GM18861 (cell line): ENCODE data around the gene SYCP2.
"Not testable (repeated sequence)": the region's sequence is repeated elsewhere in the genome, so short reads cannot be mapped to it uniquely, and the experiment has no call there.

Experiments used
- ATAC-seq: cut with Tn5 transposase; IDR thresholded peaks from one replicate; pipeline ENCODE4 v1.9.1; 2021; ENCODE audit not compliant: unreplicated experiment

SYCP2 gene

GRCh38 chr20:59903621-59904020 lies 29.8 kb downstream of the SYCP2 start:
- no peak for ATAC-seq

GRCh38 chr20:59902470-59902869 lies 31.0 kb downstream of the SYCP2 start:
- ATAC-seq, result no peak

GRCh38 chr20:59895908-59896307 lies 37.5 kb downstream of the SYCP2 start:
- ATAC-seq, result no peak

GRCh38 chr20:59891581-59891980 lies 41.9 kb downstream of the SYCP2 start:
- no peak for ATAC-seq

DNA sequence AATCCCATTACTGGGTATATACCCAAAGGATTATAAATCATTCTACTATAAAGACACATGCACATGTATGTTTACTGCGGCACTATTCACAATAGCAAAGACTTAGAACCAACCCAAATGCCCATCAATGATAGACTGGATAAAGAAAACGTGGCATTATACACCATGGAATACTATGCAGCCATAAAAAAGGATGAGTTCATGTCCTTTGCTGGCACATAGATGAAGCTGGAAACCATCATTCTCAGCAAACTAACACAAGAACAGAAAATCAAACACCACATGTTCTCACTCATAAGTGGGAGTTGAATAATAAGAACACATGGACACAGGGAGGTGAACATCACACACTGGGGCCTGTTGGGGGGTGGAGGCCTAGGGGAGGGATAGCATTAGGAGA lies 43.4 kb downstream of the SYCP2 start:
- not testable (repeated sequence) for ATAC-seq

DNA sequence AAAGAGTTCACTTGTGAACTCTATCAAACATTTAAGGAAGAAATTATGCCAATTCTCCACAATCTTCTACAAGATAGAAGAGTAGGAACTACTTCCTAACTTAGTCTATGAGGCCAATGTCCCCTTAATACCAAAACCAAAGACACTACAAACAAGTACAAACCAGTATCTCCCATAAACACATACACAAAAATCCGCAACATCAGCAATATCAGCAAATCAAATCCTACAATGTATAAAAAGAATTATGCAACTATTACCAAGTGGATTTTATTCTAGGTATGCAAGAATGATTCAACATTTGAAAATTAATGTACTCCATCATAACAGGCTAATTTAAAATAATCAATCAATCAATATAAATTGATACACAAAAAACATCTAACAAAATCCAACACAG lies 45.4 kb downstream of the SYCP2 start:
- no peak for ATAC-seq

DNA sequence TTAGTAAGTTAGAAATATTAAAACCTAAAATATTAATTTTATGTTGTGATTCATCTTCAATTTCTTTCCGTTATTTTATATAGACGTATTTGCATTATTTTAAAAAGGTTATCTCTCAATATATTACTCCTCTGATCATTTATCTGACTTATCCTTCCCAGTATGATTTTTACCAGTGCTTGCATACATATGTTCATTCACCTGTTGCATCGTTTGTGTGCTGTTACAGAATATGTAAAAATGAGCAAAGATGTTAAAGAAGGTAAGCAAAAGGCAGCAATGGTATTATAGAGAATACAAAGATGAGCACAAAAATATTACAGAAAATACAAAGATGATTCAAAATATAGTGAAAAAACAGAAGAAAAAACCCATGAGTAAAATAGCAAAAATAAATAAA lies 48.9 kb downstream of the SYCP2 start:
- no peak for ATAC-seq

GRCh38 chr20:59880198-59880597 lies 53.2 kb downstream of the SYCP2 start:
- no peak for ATAC-seq

GRCh38 chr20:59873409-59873808 lies 60.0 kb downstream of the SYCP2 start:
- no peak for ATAC-seq

GRCh38 chr20:59871096-59871495 lies 62.3 kb downstream of the SYCP2 start:
- no peak for ATAC-seq

GRCh38 chr20:59866338-59866737 lies 67.1 kb downstream of the SYCP2 start:
- no peak for ATAC-seq

DNA sequence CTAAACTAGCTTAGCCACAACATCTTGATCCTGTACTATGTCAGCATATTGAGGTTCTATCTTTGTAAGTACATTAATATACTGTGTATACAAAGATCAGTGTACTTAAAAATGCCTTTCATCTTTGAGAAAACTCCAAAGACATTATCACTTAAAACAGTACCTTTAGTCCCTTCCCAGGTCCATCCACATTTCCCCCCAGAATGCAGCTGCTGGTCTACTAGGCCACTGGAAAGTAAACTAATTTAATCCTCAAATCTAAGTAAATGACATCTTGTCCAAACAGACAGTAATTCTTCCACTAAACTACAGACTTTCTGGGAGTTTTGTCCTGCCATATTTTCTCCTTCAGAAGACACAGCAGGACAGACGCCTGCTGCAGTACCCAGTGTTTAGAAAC lies 68.7 kb downstream of the SYCP2 start:
- ATAC-seq, result no peak

GRCh38 chr20:59863058-59863457 lies 70.4 kb downstream of the SYCP2 start:
- no peak for ATAC-seq

DNA sequence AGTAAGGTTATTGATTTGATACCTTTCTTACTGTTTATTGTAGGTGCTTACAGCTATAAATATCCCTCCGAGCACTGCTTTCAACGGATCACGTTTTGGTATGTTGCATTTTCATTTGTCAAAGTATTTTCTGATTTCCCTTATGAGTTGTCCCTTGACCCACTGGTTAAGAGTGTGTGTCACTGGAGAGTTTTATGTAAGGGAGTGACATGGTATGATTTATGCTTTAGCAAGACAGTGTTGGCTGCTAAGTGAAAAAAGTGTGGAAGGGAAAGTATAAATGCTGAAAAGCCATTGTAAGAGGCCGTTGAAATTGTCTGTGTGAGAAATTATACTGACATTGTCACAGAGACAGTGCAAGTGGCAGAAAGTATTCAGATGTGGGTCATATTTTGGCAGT lies 72.0 kb downstream of the SYCP2 start:
- no peak for ATAC-seq

GRCh38 chr20:59858425-59858824 lies 75.0 kb downstream of the SYCP2 start:
- no peak for ATAC-seq

- no peak for ATAC-seq
Observed at GRCh38 chr20:59857966-59858365, 75.5 kb downstream of the SYCP2 start.

GRCh38 chr20:59856941-59857340 lies 76.5 kb downstream of the SYCP2 start:
- ATAC-seq, result not testable (repeated sequence)

GRCh38 chr20:59856526-59856925 lies 76.9 kb downstream of the SYCP2 start:
- not testable (repeated sequence) for ATAC-seq

GRCh38 chr20:59850018-59850641 lies 83.3 kb downstream of the SYCP2 start:
- no peak for ATAC-seq

DNA sequence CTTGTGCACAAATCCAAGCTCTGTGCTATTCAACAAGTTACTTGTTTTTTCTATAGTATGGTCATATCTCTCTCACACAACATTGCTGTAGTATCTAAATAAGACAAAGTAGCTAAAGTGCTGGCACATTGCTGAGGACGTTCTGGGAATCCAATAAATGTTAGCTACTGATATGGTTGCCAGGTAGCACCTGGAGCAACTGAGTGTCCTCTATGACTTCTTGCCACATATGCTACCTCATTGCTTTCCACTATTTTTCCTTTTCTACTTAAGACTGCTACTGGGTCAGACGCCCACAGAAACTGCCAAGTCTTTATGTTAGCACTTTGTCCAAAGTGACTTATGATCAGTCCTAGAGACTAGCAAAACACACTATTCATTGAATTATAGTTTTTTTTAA lies 85.3 kb downstream of the SYCP2 start:
- no peak for ATAC-seq

GRCh38 chr20:59845472-59845871 lies 88.0 kb downstream of the SYCP2 start:
- no peak for ATAC-seq

DNA sequence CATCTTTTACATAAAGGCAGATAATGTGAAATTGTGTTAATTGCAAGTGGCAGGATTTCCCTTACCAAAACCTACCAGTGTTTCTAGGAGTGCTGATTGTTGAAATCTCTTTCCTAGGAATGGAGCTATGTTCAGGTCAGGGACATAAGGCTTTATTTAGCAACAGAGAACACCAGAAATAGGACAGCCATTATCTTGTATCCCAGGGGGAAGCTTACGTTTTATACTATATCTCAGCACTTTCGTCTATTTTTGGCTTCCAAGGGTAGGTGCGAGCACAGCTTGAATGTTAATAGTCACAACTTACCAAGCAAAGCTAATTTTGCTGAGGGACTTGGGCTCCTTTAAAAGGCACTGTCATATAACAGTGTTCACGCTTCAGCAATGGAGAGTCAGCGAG lies 94.0 kb downstream of the SYCP2 start:
- no peak for ATAC-seq

DNA sequence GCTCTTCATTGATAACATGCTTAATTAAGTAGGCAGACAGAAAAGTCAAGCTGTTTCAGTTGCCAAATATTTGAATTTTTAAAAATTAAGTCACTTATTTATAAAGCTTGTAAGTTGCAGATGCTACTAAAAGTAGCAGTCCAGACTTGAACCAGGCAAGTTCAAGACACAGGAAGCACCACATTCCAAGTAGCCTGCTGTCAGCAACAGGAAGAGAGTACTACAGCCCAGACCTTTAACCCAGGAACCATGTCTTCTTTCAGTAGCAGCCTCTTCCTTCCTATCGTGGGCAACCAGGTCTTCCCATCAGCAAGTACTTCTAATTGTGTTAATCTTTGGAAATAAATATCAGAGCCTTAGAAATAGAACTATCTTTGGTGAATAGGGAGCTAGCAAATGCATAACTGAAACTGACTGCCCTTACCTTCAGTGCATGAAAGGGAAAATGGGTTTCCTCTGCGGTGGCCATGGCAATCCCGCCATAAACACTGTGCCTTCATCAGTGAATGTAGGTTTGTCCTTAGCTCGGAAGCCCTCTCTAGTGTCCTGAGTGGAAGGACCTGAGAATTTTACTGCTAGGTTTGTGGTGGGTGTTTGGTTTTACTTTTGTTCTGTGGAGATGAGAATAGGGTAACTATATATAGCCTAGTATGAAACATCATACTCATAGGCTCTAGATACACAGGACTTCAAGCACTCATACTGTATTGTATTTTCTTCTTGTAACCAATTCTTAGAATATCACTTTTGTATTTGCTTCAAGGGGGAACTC lies 95.6 kb downstream of the SYCP2 start:
- ATAC-seq, result no peak
